GM18909 (cell line): ENCODE measurements around the gene OTUB1.
"Not testable (repeated sequence)": the region's sequence is repeated elsewhere in the genome, so short reads cannot be mapped to it uniquely, and the experiment has no call there.

Experiments
- ATAC-seq: cut with Tn5 transposase; IDR thresholded peaks from one replicate; pipeline ENCODE4 v1.9.1; 2021; ENCODE audit warnings: mild to moderate bottlenecking; ENCODE audit not compliant: unreplicated experiment, poor library complexity

OTUB1 gene, protein sequence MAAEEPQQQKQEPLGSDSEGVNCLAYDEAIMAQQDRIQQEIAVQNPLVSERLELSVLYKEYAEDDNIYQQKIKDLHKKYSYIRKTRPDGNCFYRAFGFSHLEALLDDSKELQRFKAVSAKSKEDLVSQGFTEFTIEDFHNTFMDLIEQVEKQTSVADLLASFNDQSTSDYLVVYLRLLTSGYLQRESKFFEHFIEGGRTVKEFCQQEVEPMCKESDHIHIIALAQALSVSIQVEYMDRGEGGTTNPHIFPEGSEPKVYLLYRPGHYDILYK

DNA sequence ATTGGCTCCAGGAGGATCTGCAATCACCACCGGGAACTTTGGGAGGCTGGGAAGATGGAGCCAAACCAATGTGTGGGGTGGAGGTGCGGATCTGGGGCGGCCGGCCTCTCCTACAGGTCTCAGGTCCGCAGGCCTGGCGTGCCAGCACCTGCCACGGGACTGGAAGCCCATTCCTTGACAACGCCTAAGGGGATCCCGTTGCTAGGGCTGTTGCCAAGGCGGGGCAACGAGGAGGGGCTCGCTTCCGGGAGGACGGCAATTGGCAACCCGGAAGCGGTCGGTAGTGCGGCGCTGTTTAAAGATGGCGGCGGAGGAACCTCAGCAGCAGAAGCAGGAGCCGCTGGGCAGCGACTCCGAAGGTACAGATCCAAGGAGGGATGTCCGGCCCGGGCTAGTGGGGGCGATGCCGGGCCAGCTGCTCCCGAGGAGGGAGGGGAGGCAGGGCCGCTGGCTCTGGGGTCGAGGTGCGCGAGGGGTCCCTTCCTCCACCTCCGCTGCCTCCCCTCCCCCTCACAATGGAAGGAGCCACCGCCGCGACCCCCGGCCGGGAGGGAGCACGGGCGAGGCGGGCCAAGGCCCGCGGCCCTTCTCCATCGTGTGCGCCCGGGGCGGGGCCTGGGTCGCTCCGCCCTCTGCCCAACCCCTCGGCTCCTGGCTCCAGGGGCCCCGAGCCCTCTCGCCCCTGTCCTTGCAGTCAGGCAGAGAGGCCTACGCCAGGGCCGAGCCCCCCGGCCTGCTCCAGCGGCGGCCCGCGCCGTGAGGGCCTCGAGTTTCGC lies at the start of gene OTUB1:
TSS of gene OTUB1 (plus strand) at position 283 of the 776 bp plus-strand sequence. CDS start at position 302, 19 bp downstream.
- ATAC-seq = peak; percentile 81

DNA sequence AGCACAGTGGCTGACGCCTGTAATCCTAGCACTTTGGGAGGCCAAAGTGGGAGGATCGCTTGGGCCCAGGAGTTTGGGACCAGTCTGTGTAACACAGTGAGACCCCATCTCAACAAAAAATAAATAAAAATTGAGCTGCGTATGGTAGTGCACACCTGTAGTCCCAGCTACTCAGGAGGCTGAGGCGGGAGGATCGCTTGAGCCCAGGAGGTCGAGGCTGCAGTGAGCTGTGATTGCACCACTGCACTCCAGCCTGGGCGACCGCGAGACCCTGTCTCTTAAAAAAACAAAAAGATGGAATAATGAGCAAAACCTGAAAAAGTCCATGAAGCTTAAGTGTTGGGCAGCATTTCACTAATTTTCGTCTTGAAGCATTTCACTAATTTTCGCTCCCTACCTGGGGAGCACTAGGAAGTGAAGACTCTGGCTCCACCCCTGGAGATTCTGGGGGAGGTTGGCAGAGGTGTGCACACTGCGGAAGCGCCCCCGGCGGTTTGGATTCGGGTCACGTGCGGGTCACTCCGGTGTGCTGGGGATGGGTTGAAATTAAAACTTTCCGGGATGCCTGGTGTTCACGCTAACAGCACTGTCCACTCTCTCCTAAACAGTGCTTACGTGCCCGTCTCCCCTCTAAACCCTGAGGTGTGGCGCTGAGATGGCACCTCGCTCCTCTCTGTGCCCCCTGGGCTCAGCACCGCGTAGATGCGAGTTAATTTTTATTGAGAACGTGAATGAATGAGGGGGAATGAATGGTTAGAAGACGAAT lies 48.3 kb upstream of the OTUB1 start:
- peak; percentile 13 for ATAC-seq

GRCh38 chr11:63938479-63939396 lies 47.5 kb upstream of the OTUB1 start, which contains the start of gene NAA40:
Gene NAA40 (plus strand): TSS chr11:63939002. CDS start chr11:63939097, 95 bp downstream.
- peak; percentile 92 for ATAC-seq

GRCh38 chr11:63939397-63939891 lies 46.8 kb upstream of the OTUB1 start:
- ATAC-seq = no peak

DNA sequence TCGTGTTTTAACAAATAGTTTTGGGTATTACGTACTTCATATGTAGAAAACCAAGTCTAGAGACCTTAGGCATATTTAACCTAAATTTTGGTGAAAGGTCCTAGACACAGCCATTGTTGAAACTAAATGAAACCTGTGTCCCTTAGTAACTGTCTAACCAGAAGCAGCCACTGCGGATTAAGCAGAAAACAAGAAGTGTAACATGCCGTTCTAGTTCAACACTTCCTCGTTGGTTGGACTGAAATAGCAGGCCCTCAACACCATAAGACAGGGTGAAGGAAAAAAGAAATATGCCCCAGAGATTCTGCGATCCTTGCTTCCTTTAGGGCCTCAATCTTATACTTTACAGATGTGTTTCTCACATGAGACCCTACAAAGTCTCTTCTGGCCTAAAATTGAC lies 45.5 kb upstream of the OTUB1 start:
- no peak for ATAC-seq

GRCh38 chr11:63941901-63942300 lies 44.3 kb upstream of the OTUB1 start:
- no peak for ATAC-seq

DNA sequence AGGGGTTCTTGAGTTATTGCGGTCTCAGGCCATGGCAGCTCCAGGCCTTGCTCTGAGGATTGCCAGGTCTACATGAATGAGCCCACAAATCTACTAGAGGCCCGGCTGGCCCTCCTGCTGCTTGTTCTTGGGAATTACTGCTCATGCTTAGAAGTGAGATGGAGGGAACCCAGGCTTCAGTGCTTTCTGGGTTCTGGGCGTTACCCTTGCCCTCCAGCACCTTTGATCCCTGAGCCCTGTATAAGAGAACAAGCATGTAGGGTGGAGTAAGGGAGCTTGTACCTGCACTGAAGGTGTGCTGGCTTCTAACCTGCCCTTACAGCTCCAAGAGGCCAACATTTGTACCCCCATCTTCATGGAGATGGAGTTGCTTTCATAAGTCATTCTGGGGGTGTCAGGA lies 43.4 kb upstream of the OTUB1 start:
- ATAC-seq = no peak

GRCh38 chr11:63944987-63945386 lies 41.3 kb upstream of the OTUB1 start:
- ATAC-seq = no peak

DNA sequence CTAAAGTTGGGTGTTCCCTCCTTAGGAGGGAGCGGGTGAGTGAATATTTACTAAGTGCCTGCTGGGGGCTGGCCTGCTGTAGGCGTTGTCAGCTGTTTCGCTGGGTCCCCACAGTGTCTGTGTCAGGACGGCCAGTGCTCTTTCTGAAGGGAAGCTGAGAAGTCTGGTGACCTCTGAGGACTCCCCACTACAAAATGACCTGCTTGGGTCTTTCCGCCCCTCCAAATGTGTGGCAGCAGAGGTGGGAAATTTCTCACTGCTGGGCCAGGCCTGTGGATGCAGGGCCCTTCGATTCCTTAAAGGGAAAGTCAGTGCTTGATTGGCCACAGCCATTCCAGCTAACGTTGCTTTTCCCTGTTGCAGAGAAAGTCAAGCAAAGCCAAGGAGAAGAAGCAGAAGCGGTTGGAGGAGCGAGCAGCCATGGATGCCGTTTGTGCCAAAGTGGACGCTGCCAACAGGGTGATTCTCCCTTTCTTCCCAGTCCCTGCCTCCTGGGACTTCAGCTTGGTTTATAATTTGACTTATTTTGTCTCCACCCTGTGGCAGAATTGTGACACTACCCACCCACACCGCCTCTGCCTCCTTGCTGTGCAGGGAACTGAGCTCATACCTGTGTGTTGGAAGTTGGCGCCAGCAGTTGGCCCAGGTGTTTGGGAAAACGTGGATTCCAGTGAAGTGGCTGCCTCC lies 40.6 kb upstream of the OTUB1 start:
- ATAC-seq = no peak

- ATAC-seq = no peak
Observed at GRCh38 chr11:63951779-63952536, 34.3 kb upstream of the OTUB1 start.

- ATAC-seq = no peak
Observed at GRCh38 chr11:63952570-63952969, 33.7 kb upstream of the OTUB1 start.

GRCh38 chr11:63958008-63958407 lies 28.2 kb upstream of the OTUB1 start:
- ATAC-seq = no peak

GRCh38 chr11:63961608-63962412 lies 24.4 kb upstream of the OTUB1 start:
- ATAC-seq = no peak

- not testable (repeated sequence) for ATAC-seq
Observed at GRCh38 chr11:63963895-63964294, 22.3 kb upstream of the OTUB1 start.

DNA sequence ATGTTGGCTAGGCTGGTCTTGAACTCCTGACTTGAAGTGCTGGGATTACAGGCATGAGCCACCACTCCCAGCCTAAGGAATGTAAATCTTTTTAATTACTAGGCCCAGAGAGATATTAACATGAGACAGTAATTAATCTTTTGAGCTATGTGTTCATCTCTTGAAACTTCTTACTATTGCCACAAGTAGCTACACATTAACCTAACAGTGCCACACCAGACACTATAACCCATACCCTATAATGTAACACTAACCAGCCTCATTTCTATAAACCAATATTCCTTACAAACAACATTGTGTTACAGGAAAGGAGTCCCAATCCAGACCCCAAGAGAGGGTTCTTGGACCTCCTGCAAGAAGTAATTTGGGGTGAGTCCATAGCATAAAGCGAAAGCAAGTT lies 19.8 kb upstream of the OTUB1 start:
- ATAC-seq = no peak

DNA sequence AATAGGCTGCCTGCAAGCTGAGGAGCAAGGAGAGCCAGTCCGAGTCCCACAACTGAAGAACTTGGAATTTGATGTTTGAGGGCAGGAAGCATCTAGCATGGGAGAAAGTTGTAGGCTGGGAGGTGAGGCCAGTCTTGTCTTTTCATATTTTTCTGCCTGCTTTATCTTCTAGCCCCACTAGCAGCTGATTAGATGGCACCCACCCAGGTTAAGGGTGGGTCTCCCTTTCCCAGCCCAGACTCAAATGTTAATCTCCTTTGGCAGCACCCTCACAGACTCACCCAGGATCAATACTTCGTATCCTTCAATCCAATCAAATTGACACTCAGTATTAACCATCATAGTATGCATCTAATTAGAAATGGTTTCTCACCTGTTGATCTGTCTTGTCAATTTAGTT lies 16.8 kb upstream of the OTUB1 start:
- no peak for ATAC-seq

DNA sequence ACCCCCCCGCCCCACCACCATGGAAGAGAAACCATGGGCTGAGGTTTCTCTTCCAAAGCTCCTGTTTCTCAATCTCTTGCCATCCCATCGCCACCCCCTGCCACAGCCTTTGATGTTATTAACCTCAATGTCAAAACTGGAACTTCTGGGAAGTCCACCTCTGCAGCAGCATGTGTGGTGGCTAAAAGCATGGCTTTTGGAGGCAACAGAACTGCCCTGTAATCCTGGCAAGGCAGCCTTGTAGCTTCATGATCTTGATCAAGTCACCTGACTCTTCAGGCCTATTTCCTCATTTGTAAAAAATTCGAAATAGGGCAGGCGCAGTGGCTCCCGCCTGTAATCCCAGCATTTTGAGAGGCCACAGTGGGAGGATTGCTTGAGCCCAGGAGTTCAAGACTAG lies 15.3 kb upstream of the OTUB1 start:
- ATAC-seq = no peak

DNA sequence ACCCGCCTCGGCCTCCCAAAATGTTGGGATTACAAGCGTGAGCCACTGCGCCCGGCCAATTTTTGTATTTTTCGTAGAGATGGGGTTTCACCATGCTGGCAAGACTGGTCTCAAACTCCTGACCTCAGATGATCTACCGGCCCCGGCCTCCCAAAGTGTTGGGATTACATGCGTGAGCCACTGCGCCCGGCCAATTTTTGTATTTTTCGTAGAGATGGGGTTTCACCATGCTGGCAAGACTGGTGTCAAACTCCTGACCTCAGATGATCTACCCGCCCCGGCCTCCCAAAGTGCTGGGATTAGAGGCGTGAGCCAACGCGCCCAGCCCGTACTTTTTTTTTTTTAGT lies 12.4 kb upstream of the OTUB1 start:
- ATAC-seq = not testable (repeated sequence)
